SJCRH30 (cell line): Measurements from ENCODE around the gene CEP19. TPM values are rescaled to one million over a fixed set of nuclear protein-coding genes. Genes with fewer than 3 reads are reported as not detected.

Source experiments
- DNase-seq, 2 experiments: peaks; one replicate each; pipeline ENCODE4 v3.0.0-alpha.2; 2015 to 2020
- H3K27ac ChIP-seq: fragments of 250-450 bp; sonication (Bioruptor Pico); 2 replicates; pipeline ENCODE4 v1.5.1; 2020; ENCODE audit warnings: mild to moderate bottlenecking, moderate library complexity
- H3K27me3 ChIP-seq: fragments of 250-450 bp; sonication (Bioruptor Pico); 2 replicates; pipeline ENCODE4 v1.5.1; 2020; ENCODE audit warnings: mild to moderate bottlenecking, moderate library complexity
- H3K36me3 ChIP-seq: fragments of 250-450 bp; sonication (Bioruptor Pico); 2 replicates; pipeline ENCODE4 v1.5.1; 2020; ENCODE audit warnings: mild to moderate bottlenecking, moderate library complexity
- H3K4me1 ChIP-seq: fragments of 250-450 bp; sonication (Bioruptor Pico); 2 replicates; pipeline ENCODE4 v1.5.1; 2020; ENCODE audit warnings: mild to moderate bottlenecking, moderate library complexity
- H3K4me3 ChIP-seq: fragments of 250-450 bp; sonication (Bioruptor Pico); 2 replicates; pipeline ENCODE4 v1.5.1; 2020; ENCODE audit warnings: mild to moderate bottlenecking, moderate library complexity
- H3K9me3 ChIP-seq: fragments of 250-450 bp; sonication (Bioruptor Pico); replicated peaks from 2 replicates; pipeline ENCODE4 v1.5.1; 2020; ENCODE audit warnings: mild to moderate bottlenecking, moderate library complexity
- total RNA-seq: library from RNA; depleted of rRNA; stranded (reverse); fragments of >200 nt; shearing (Covaris generic); gene quantifications from 2 replicates; pipeline ENCODE4 v1.2.3, GENCODE V29; 2014

The CEP19 gene
- total RNA-seq, 1 experiment from 2014 or later, result 2.7 TPM

GRCh38 chr3:196694202-196694638, 17.8 kb downstream of the CEP19 start:
- Histone ChIP-seq H3K27me3 (no peaks in the 10 kb centered on the region), H3K4me1 (no peaks in the 10 kb centered on the region), H3K9me3 (no peaks in the 10 kb centered on the region), H3K36me3 (no peaks in the 10 kb centered on the region), H3K4me3 (no peak overlapping the region), H3K27ac (no peak overlapping the region)
- DNase-seq, result peak in 1 of 2 experiments; percentile 13

GRCh38 chr3:196691386-196691785, 20.7 kb downstream of the CEP19 start:
- no peak for DNase-seq
- no peaks in the 10 kb centered on the region for H3K9me3 ChIP-seq
- no peak overlapping the region for H3K27ac ChIP-seq
- H3K4me3 ChIP-seq, result no peak overlapping the region
- H3K36me3 ChIP-seq, result no peaks in the 10 kb centered on the region
- no peaks in the 10 kb centered on the region; the same call in 1 of the 2 replicates for H3K27me3 ChIP-seq
- H3K4me1 ChIP-seq, result no peaks in the 10 kb centered on the region

- no peaks in the 10 kb centered on the region; the same call in 1 of the 2 replicates for H3K4me1 ChIP-seq
- H3K27ac ChIP-seq, result no peak overlapping the region
- H3K36me3 ChIP-seq, result no peaks in the 10 kb centered on the region
- H3K9me3 ChIP-seq, result no peaks in the 10 kb centered on the region
- no peak overlapping the region for H3K4me3 ChIP-seq
- no peak for DNase-seq
- no peaks in the 10 kb centered on the region; the same call in 1 of the 2 replicates for H3K27me3 ChIP-seq
Observed at GRCh38 chr3:196689941-196690660, 21.9 kb downstream of the CEP19 start.

- Histone ChIP-seq H3K4me3 (no peak overlapping the region), H3K27me3 (no peaks in the 10 kb centered on the region; the same call in 1 of the 2 replicates), H3K27ac (no peak overlapping the region), H3K4me1 (no peaks in the 10 kb centered on the region; the same call in 1 of the 2 replicates), H3K9me3 (no peaks in the 10 kb centered on the region), H3K36me3 (no peaks in the 10 kb centered on the region)
- DNase-seq, result no peak
Observed at GRCh38 chr3:196688349-196688748, 23.7 kb downstream of the CEP19 start.

- no peak for DNase-seq
- Histone ChIP-seq H3K27ac (no peak overlapping the region), H3K4me3 (no peak overlapping the region), H3K36me3 (no peaks in the 10 kb centered on the region), H3K9me3 (no peaks in the 10 kb centered on the region), H3K27me3 (no peaks in the 10 kb centered on the region; the same call in 1 of the 2 replicates), H3K4me1 (no peaks in the 10 kb centered on the region; the same call in 1 of the 2 replicates)
Observed at GRCh38 chr3:196686436-196686835, 25.6 kb downstream of the CEP19 start.

GRCh38 chr3:196684548-196685407, 27.3 kb downstream of the CEP19 start:
- Histone ChIP-seq H3K9me3 (no peaks in the 10 kb centered on the region), H3K27me3 (no peaks in the 10 kb centered on the region; the same call in 1 of the 2 replicates), H3K36me3 (no peaks in the 10 kb centered on the region), H3K4me1 (no peaks in the 10 kb centered on the region; the same call in 1 of the 2 replicates), H3K4me3 (no peak overlapping the region), H3K27ac (no peak overlapping the region)
- DNase-seq, result peak; percentile 30 to 77

GRCh38 chr3:196677931-196678330, 34.1 kb downstream of the CEP19 start:
- Histone ChIP-seq H3K27me3 (no peaks in the 10 kb centered on the region; the same call in 1 of the 2 replicates), H3K4me1 (no peaks in the 10 kb centered on the region), H3K27ac (no peak overlapping the region), H3K9me3 (no peaks in the 10 kb centered on the region; the same call in 1 of the 2 replicates), H3K36me3 (no peaks in the 10 kb centered on the region), H3K4me3 (no peak overlapping the region)
- DNase-seq, result no peak

GRCh38 chr3:196677353-196677752, 34.7 kb downstream of the CEP19 start:
- no peak overlapping the region for H3K27ac ChIP-seq
- no peak overlapping the region for H3K4me3 ChIP-seq
- no peaks in the 10 kb centered on the region; the same call in 1 of the 2 replicates for H3K27me3 ChIP-seq
- no peaks in the 10 kb centered on the region; the same call in 1 of the 2 replicates for H3K9me3 ChIP-seq
- H3K36me3 ChIP-seq, result no peaks in the 10 kb centered on the region
- H3K4me1 ChIP-seq, result no peaks in the 10 kb centered on the region
- DNase-seq, result no peak

GRCh38 chr3:196673632-196674031, 38.4 kb downstream of the CEP19 start:
- Histone ChIP-seq H3K36me3 (no peaks in the 10 kb centered on the region), H3K9me3 (no peaks in the 10 kb centered on the region; the same call in 1 of the 2 replicates), H3K27ac (no peak overlapping the region), H3K27me3 (no peaks in the 10 kb centered on the region; the same call in 1 of the 2 replicates), H3K4me1 (no peaks in the 10 kb centered on the region), H3K4me3 (no peak overlapping the region)
- DNase-seq, result no peak

GRCh38 chr3:196670339-196670738, 41.7 kb downstream of the CEP19 start:
- no peaks in the 10 kb centered on the region; the same call in 1 of the 2 replicates for H3K9me3 ChIP-seq
- H3K36me3 ChIP-seq, result no peaks in the 10 kb centered on the region
- no peak overlapping the region for H3K27ac ChIP-seq
- H3K4me1 ChIP-seq, result peaks cover 13% of the 10 kb centered on the region
- no peak overlapping the region for H3K4me3 ChIP-seq
- H3K27me3 ChIP-seq, result no peaks in the 10 kb centered on the region
- DNase-seq, result no peak

- Histone ChIP-seq H3K27ac (no peak overlapping the region), H3K9me3 (no peaks in the 10 kb centered on the region), H3K27me3 (no peaks in the 10 kb centered on the region), H3K4me1 (peaks cover 16% of the 10 kb centered on the region), H3K36me3 (no peaks in the 10 kb centered on the region), H3K4me3 (no peak overlapping the region)
- DNase-seq, result no peak
Observed at GRCh38 chr3:196667056-196667825, 44.8 kb downstream of the CEP19 start.

GRCh38 chr3:196666001-196666867, 45.8 kb downstream of the CEP19 start:
- H3K4me3 ChIP-seq, result no peak overlapping the region
- H3K36me3 ChIP-seq, result no peaks in the 10 kb centered on the region
- peaks cover 20% of the 10 kb centered on the region for H3K4me1 ChIP-seq
- DNase-seq, result peak; percentile 95 to 99
- no peaks in the 10 kb centered on the region for H3K9me3 ChIP-seq
- peak overlapping the region; percentile 71 for H3K27ac ChIP-seq
- no peaks in the 10 kb centered on the region for H3K27me3 ChIP-seq

GRCh38 chr3:196662711-196663571, 49.1 kb downstream of the CEP19 start:
- Histone ChIP-seq H3K36me3 (no peaks in the 10 kb centered on the region), H3K27me3 (no peaks in the 10 kb centered on the region), H3K4me1 (peaks cover 22% of the 10 kb centered on the region), H3K27ac (no peak overlapping the region), H3K4me3 (no peak overlapping the region), H3K9me3 (no peaks in the 10 kb centered on the region)
- DNase-seq, result no peak
